ENCODE measurements around the gene HS3ST4. TPM values are rescaled to one million over a fixed set of nuclear protein-coding genes. Genes with fewer than 3 reads are reported as not detected.

The HS3ST4 gene
- total RNA-seq, 1 donor, result not detected

DNA sequence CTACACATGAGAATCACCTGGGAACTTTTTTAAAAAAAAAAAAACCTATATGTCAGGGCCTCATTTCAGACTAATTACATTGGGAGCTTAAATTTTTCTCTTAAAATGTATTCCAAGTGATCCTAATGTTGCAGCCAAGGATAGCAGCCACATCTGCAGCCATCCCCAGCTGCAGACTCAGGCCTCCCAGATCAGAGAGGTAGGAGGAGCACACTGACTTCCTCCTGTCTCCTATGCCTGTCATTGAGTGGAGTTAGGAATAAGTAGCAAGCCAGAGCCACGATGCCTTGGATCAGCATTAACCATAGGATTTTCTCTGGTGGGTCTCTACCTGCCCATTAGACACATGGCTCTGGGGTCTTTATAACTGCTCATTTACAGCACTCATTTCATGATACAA, 463.5 kb downstream of the HS3ST4 start:
- no peaks in the 10 kb centered on the region for H3K27me3 ChIP-seq (ENCODE audit: insufficient read depth, low read length)
- no peaks in the 10 kb centered on the region for H3K79me2 ChIP-seq (ENCODE audit: insufficient read depth, low read length)
- no peaks in the 10 kb centered on the region for H3K4me1 ChIP-seq (ENCODE audit: insufficient read depth, low read length)
- H3K27ac ChIP-seq (ENCODE audit: low read depth, low read length), result no peak overlapping the region
- H2AFZ ChIP-seq (ENCODE audit: low read length), result no peak overlapping the region
- no peaks in the 10 kb centered on the region for H4K20me1 ChIP-seq (ENCODE audit: insufficient read depth, low read length)
- no peak for TF ChIP-seq CTCF (IDR thresholded peaks at IDR 0.05; ENCODE audit: extremely low read depth, low read depth, low read length)
- H3K36me3 ChIP-seq (ENCODE audit: insufficient read depth, low read length), result no peaks in the 10 kb centered on the region
- no peak for DNase-seq (ENCODE audit: insufficient read length, low spot score, missing footprints)
- no peak overlapping the region for H3K4me2 ChIP-seq (ENCODE audit: insufficient read depth, low read length)
- H3K4me3 ChIP-seq (ENCODE audit: insufficient read depth, low read length), result no peak overlapping the region
- H3K9me3 ChIP-seq (ENCODE audit: low read depth, low read length), result peaks cover 2% of the 10 kb centered on the region

DNA sequence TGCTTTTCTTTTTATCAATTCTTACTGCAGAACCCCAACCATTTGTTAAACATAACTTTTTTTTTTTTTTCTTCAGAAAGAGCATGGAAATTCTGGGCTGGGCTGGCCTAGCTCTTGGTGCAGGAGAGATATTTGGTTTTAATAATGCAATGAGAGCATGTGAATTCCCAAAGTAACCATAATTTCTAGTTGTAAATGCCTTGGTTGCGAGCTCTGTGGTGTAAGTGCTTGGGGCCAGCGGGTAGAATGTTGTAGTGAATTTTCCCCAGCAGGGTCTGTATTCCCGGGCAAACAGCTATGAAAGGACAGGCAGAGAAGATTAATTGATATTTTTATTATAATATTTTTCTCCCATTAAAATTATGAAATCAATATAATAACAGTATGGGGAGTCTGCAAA, 465.6 kb downstream of the HS3ST4 start:
- TF ChIP-seq CTCF (IDR thresholded peaks at IDR 0.05; ENCODE audit: extremely low read depth, low read depth, low read length), result no peak
- DNase-seq (ENCODE audit: insufficient read length, low spot score, missing footprints), result no peak
- H3K4me2 ChIP-seq (ENCODE audit: insufficient read depth, low read length), result no peak overlapping the region

DNA sequence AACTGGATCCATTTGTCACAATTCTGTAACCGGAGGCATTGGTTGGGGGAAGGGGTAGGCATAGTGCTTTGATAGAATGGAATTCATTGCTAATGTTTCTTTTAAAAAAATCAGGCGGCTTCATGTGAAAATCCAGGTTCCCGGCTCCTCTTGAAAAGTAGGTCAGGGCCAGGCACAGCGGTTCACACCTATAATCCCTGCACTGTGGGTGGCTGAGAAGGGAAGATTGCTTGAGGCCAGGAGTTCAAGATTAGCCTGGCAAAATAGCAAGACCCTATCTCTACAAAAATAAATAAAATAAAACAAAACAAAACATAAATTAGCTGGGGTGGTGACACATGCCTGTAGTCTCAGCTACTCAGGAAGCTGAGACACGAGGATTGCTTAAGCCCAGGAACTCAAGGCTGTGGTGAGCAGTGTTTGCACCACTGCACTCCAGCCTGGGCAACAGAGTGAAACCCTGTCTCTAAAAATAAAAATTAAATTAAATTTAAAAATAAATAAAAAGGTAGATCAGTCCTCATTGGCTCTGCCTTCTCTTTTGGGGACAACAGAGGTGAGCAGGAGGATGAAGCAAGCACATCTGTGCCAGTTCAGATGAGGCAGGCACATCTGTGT, 466.5 kb downstream of the HS3ST4 start:
- Histone ChIP-seq H3K27me3 (ENCODE audit: insufficient read depth, low read length) (no peaks in the 10 kb centered on the region), H3K4me2 (ENCODE audit: insufficient read depth, low read length) (no peak overlapping the region), H2AFZ (ENCODE audit: low read length) (no peak overlapping the region), H3K79me2 (ENCODE audit: insufficient read depth, low read length) (no peaks in the 10 kb centered on the region), H3K27ac (ENCODE audit: low read depth, low read length) (no peak overlapping the region), H3K4me3 (ENCODE audit: insufficient read depth, low read length) (no peak overlapping the region), H3K9me3 (ENCODE audit: low read depth, low read length) (peaks cover 2% of the 10 kb centered on the region), H3K36me3 (ENCODE audit: insufficient read depth, low read length) (no peaks in the 10 kb centered on the region), H4K20me1 (ENCODE audit: insufficient read depth, low read length) (no peaks in the 10 kb centered on the region), H3K4me1 (ENCODE audit: insufficient read depth, low read length) (no peaks in the 10 kb centered on the region)
- no peak for TF ChIP-seq CTCF (IDR thresholded peaks at IDR 0.05; ENCODE audit: extremely low read depth, low read depth, low read length)
- no peak for DNase-seq (ENCODE audit: insufficient read length, low spot score, missing footprints)

More for the DNA sequence above, 465.6 kb downstream of the HS3ST4 start:
- peaks cover 2% of the 10 kb centered on the region for H3K9me3 ChIP-seq (ENCODE audit: low read depth, low read length)
- H3K27ac ChIP-seq (ENCODE audit: low read depth, low read length), result no peak overlapping the region
- H3K4me1 ChIP-seq (ENCODE audit: insufficient read depth, low read length), result no peaks in the 10 kb centered on the region
- H3K27me3 ChIP-seq (ENCODE audit: insufficient read depth, low read length), result no peaks in the 10 kb centered on the region
- no peaks in the 10 kb centered on the region for H4K20me1 ChIP-seq (ENCODE audit: insufficient read depth, low read length)
- H2AFZ ChIP-seq (ENCODE audit: low read length), result no peak overlapping the region
- H3K36me3 ChIP-seq (ENCODE audit: insufficient read depth, low read length), result no peaks in the 10 kb centered on the region
- no peaks in the 10 kb centered on the region for H3K79me2 ChIP-seq (ENCODE audit: insufficient read depth, low read length)
- no peak overlapping the region for H3K4me3 ChIP-seq (ENCODE audit: insufficient read depth, low read length)

DNA sequence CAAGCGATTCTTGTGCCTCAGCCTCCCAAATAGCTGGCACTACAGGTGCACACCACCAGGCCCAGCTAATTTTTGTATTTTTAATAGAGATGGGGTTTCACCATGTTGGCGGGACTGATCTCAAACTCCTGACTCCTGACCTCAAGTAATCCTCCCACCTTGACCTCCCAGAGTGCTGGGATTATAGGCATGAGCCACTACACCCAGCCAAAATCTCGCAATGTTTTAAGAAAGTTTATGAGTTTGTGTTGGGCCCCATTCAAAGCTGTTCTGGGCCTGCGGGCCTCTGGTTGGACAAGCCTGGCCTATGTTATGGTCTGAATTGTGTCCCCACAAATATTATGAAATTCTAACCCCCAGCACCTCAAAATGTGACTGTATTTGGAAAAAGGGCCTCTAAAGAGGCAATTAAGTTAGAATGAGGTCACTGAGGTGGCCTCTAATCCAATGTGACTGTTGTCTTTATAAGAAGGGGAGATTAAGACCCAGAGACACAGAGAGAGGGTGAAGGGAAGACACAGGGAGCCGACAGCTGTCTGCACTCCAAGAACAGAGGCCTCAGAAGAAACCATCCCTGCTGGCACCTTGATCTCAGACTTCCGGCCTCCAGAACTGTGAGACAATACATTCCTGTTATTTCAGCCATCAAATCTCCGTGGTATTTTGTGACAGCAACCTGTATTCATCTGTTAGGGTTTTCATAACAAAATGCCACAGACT, 469.9 kb downstream of the HS3ST4 start:
- no peak for DNase-seq (ENCODE audit: insufficient read length, low spot score, missing footprints)
- Histone ChIP-seq H3K36me3 (ENCODE audit: insufficient read depth, low read length) (no peaks in the 10 kb centered on the region), H3K4me1 (ENCODE audit: insufficient read depth, low read length) (no peaks in the 10 kb centered on the region), H3K9me3 (ENCODE audit: low read depth, low read length) (peaks cover 2% of the 10 kb centered on the region), H3K4me2 (ENCODE audit: insufficient read depth, low read length) (no peak overlapping the region), H3K79me2 (ENCODE audit: insufficient read depth, low read length) (no peaks in the 10 kb centered on the region), H2AFZ (ENCODE audit: low read length) (no peak overlapping the region), H3K27ac (ENCODE audit: low read depth, low read length) (no peak overlapping the region), H3K4me3 (ENCODE audit: insufficient read depth, low read length) (no peak overlapping the region), H3K27me3 (ENCODE audit: insufficient read depth, low read length) (no peaks in the 10 kb centered on the region), H4K20me1 (ENCODE audit: insufficient read depth, low read length) (no peaks in the 10 kb centered on the region)
- no peak for TF ChIP-seq CTCF (IDR thresholded peaks at IDR 0.05; ENCODE audit: extremely low read depth, low read depth, low read length)

Data from osteoblast (primary cell).